HFFc6 (cell line): ENCODE results near the gene MRPS15. TPM values are rescaled to one million over a fixed set of nuclear protein-coding genes. Genes with fewer than 3 reads are reported as not detected.

ENCODE experiments used
- DNase-seq: peaks from one replicate; pipeline ENCODE4 v3.0.0-alpha.2; 2018
- H3K27ac Mint-ChIP-seq: 2 replicates; pipeline ENCODE4 v1.8.0; 2020; ENCODE audit warnings: mild to moderate bottlenecking, mixed read lengths
- H3K27me3 Mint-ChIP-seq: 2 replicates; pipeline ENCODE4 v1.8.0; 2021; ENCODE audit warnings: mild to moderate bottlenecking, moderate library complexity, mixed read lengths; ENCODE audit not compliant: insufficient read depth
- H3K36me3 Mint-ChIP-seq: 2 replicates; pipeline ENCODE4 v1.8.0; 2021; ENCODE audit warnings: low read depth, mixed read lengths
- H3K4me1 Mint-ChIP-seq: 2 replicates; pipeline ENCODE4 v1.8.0; 2020; ENCODE audit warnings: low read depth, mixed read lengths
- H3K4me3 Mint-ChIP-seq: 2 replicates; pipeline ENCODE4 v1.8.0; 2020; ENCODE audit warnings: mild to moderate bottlenecking, moderate library complexity, mixed read lengths
- H3K9me3 Mint-ChIP-seq: 2 replicates; pipeline ENCODE4 v1.8.0; 2020; ENCODE audit warnings: mild to moderate bottlenecking, mixed read lengths
- CTCF ChIP-seq: fragments of 200-600 bp; sonication (generic); IDR thresholded peaks from 2 replicates; pipeline ENCODE4 v1.5.0; 2021; ENCODE audit warnings: antibody characterized with exemption, mild to moderate bottlenecking
- total RNA-seq, 6 experiments: library from RNA; stranded (reverse); fragmentation: NEBNext Ultra II Directional; extraction: Animal tissue kit (Norgen Biotek cat#: 25700); gene quantifications; 2 replicates in 1 of 6; 3 replicates in 5 of 6; pipeline ENCODE4 v1.2.3, GENCODE V29; 2021

MRPS15 gene
- total RNA-seq, 6 experiments from 2014 or later: 74.1 to 96.1 (median 88.4) TPM

- DNase-seq: no peak
- H3K27me3 Mint-ChIP-seq: peaks cover 23% of the 10 kb centered on the region
- H3K4me3 Mint-ChIP-seq: no peak overlapping the region
- no peaks in the 10 kb centered on the region for H3K36me3 Mint-ChIP-seq
- peaks cover 8% of the 10 kb centered on the region for H3K4me1 Mint-ChIP-seq
- H3K9me3 Mint-ChIP-seq: no peaks in the 10 kb centered on the region
- no peak overlapping the region for H3K27ac Mint-ChIP-seq
- no peak for TF ChIP-seq CTCF
Observed at GRCh38 chr1:36475341-36475740, 11.2 kb upstream of the MRPS15 start.

GRCh38 chr1:36472656-36473055 is 8.5 kb upstream of the MRPS15 start:
- no peak for DNase-seq
- Mint-ChIP-seq H3K27me3 (peaks cover 12% of the 10 kb centered on the region), H3K36me3 (no peaks in the 10 kb centered on the region), H3K9me3 (no peaks in the 10 kb centered on the region), H3K4me1 (no peaks in the 10 kb centered on the region), H3K4me3 (no peak overlapping the region), H3K27ac (no peak overlapping the region)
- no peak for TF ChIP-seq CTCF

- peaks cover 12% of the 10 kb centered on the region for H3K27me3 Mint-ChIP-seq
- H3K4me1 Mint-ChIP-seq: no peaks in the 10 kb centered on the region
- no peak overlapping the region for H3K4me3 Mint-ChIP-seq
- no peak for DNase-seq
- no peak overlapping the region for H3K27ac Mint-ChIP-seq
- no peaks in the 10 kb centered on the region for H3K9me3 Mint-ChIP-seq
- H3K36me3 Mint-ChIP-seq: no peaks in the 10 kb centered on the region
- TF ChIP-seq CTCF: no peak
Observed at GRCh38 chr1:36471830-36472641, 7.9 kb upstream of the MRPS15 start.

GRCh38 chr1:36469163-36469562 is 5.0 kb upstream of the MRPS15 start:
- H3K4me1 Mint-ChIP-seq: peaks cover 20% of the 10 kb centered on the region
- peaks cover 11% of the 10 kb centered on the region for H3K27me3 Mint-ChIP-seq
- H3K9me3 Mint-ChIP-seq: no peaks in the 10 kb centered on the region
- TF ChIP-seq CTCF: no peak
- no peak overlapping the region for H3K4me3 Mint-ChIP-seq
- DNase-seq: no peak
- H3K36me3 Mint-ChIP-seq: no peaks in the 10 kb centered on the region
- H3K27ac Mint-ChIP-seq: no peak overlapping the region

GRCh38 chr1:36467700-36468455 is 3.7 kb upstream of the MRPS15 start:
- no peaks in the 10 kb centered on the region for H3K36me3 Mint-ChIP-seq
- no peak for TF ChIP-seq CTCF
- peaks cover 5% of the 10 kb centered on the region for H3K27me3 Mint-ChIP-seq
- peaks cover 26% of the 10 kb centered on the region for H3K4me1 Mint-ChIP-seq
- no peak overlapping the region for H3K27ac Mint-ChIP-seq
- no peak overlapping the region for H3K4me3 Mint-ChIP-seq
- no peaks in the 10 kb centered on the region for H3K9me3 Mint-ChIP-seq
- no peak for DNase-seq
